Activated T-helper 2 cell treated with anti-CD3 and anti-CD28 coated beads, Interferon-gamma antibody, Interleukin-2, Interleukin-4, amounts not matched to agents 10 μg/mL and 5 μg/mL and 100 μg/mL, durations not matched to agents 14 hours and 24 hours and 36 hours (primary cell): ENCODE measurements around the gene RMRP. TPM values are rescaled to one million over a fixed set of nuclear protein-coding genes. Genes with fewer than 3 reads are reported as not detected.

Experiments
- DNase-seq: peaks from one replicate; pipeline ENCODE4 v3.0.0; 2021; ENCODE audit warnings: low spot score
- H3K27ac Mint-ChIP-seq: one replicate; pipeline ENCODE4 v1.8.0; 2021; ENCODE audit warnings: mixed read lengths
- H3K27me3 Mint-ChIP-seq: one replicate; pipeline ENCODE4 v1.8.0; 2021; ENCODE audit warnings: low read depth, mixed read lengths
- H3K36me3 Mint-ChIP-seq: one replicate; pipeline ENCODE4 v1.8.0; 2021; ENCODE audit warnings: low read depth, mixed read lengths
- H3K4me1 Mint-ChIP-seq: one replicate; pipeline ENCODE4 v1.8.0; 2021; ENCODE audit warnings: low read depth, mixed read lengths
- H3K4me3 Mint-ChIP-seq: one replicate; pipeline ENCODE4 v1.8.0; 2021; ENCODE audit warnings: low read depth, mild to moderate bottlenecking, moderate library complexity, mixed read lengths
- H3K9me3 Mint-ChIP-seq: one replicate; pipeline ENCODE4 v1.8.0; 2021; ENCODE audit warnings: mixed read lengths
- intact Hi-C: fragments of 100-400 bp; cut with micrococcal nuclease; formaldehyde crosslinking; loops from one replicate; pipeline ENCODE4 v1.15.1; 2023
- total RNA-seq: library from RNA; stranded (reverse); gene quantifications from 2 replicates; pipeline ENCODE4 v1.2.3, GENCODE V29; 2022

RMRP gene
- total RNA-seq, 1 donor from 2014 or later, result 5,290 TPM

DNA sequence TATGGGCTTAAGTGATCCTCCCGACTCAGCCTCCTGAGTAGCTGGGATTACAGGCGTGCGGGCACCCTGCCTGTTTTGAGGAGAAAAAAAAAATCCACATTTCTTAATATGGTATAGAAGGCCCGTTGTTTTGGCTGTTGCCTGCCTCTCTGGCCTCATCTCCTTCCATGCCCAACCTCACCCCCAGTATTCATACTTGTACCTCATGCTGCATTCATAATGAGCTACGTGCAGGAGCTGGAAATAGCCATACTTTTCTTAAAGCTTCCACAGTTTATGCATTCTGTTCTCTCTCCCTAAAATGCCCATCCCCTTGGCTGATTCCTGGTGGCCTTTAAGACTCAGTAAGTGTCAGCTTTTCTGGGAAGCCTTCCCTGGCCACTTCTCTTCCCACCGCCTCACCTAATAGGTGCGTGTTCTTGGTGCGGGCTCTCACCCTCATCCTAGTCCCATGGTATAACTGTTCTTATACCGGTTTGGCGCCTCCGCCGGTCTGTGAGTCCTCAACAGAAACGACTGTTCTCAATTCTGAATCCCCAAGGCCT, 34.0 kb upstream of the RMRP start:
- Mint-ChIP-seq H3K4me1 (peaks cover 12% of the 10 kb centered on the region), H3K36me3 (peaks cover 10% of the 10 kb centered on the region), H3K9me3 (no peaks in the 10 kb centered on the region), H3K27me3 (no peaks in the 10 kb centered on the region), H3K27ac (peak overlapping the region; percentile 3), H3K4me3 (peak overlapping the region; percentile 79)
- intact Hi-C loops, result loop anchor here (2.0 kb wide), 1 partner anchor 87 kb away; the partner anchor contains the start of gene TESK1
- DNase-seq, result no peak

DNA sequence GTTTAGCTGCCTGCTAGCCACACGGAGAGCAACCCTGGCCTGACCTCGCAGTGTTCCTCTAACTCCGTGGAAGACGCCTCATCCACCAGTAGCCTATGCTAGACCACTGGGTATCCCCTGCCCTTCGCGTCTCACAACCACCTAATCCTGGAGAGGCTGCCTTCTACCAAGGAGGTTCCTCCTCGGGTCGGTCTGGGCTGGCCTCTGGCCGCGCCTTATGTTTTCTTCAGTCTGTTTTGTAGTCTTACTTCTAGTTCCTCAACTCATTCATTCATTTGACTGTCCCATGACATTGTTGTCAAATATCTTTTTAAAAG, 33.5 kb upstream of the RMRP start:
- Mint-ChIP-seq H3K27me3 (no peaks in the 10 kb centered on the region), H3K27ac (peak overlapping the region; percentile 28), H3K4me3 (peak overlapping the region; percentile 79)

GRCh38 chr9:35690614-35691333, 33.0 kb upstream of the RMRP start:
- Mint-ChIP-seq H3K36me3 (peaks cover under 1% of the 10 kb centered on the region), H3K4me3 (peak overlapping the region; percentile 79), H3K27ac (peak overlapping the region; percentile 58), H3K27me3 (no peaks in the 10 kb centered on the region), H3K9me3 (no peaks in the 10 kb centered on the region), H3K4me1 (peaks cover 12% of the 10 kb centered on the region)
- no peak for DNase-seq
- intact Hi-C loops, result loop anchor here (2.0 kb wide), 1 partner anchor 86 kb away; the partner anchor contains the start of gene TESK1

More for the DNA sequence above, 33.5 kb upstream of the RMRP start:
- no peaks in the 10 kb centered on the region for H3K9me3 Mint-ChIP-seq
- no peak for DNase-seq
- peaks cover 12% of the 10 kb centered on the region for H3K4me1 Mint-ChIP-seq
- intact Hi-C loops, result loop anchor here (2.0 kb wide), 1 partner anchor 86 kb away; the partner anchor contains the start of gene TESK1
- H3K36me3 Mint-ChIP-seq, result peaks cover 4% of the 10 kb centered on the region

GRCh38 chr9:35690294-35690613, 32.4 kb upstream of the RMRP start:
- Mint-ChIP-seq H3K36me3 (no peaks in the 10 kb centered on the region), H3K4me1 (peaks cover 12% of the 10 kb centered on the region), H3K9me3 (no peaks in the 10 kb centered on the region), H3K27me3 (no peaks in the 10 kb centered on the region), H3K4me3 (peak overlapping the region; percentile 67), H3K27ac (peak overlapping the region; percentile 28)
- intact Hi-C loops, result loop anchor here (2.0 kb wide), 1 partner anchor 85 kb away; the partner anchor contains the start of gene TESK1
- no peak for DNase-seq

GRCh38 chr9:35689542-35690293, 31.9 kb upstream of the RMRP start, which contains the start of gene TPM2:
TPM2 (minus strand) TSS chr9:35689925; CDS start chr9:35689817, 108 bp downstream.
- intact Hi-C loops, result loop anchor here (2.0 kb wide), 2 partner anchors 39 to 85 kb away; partner anchors contain the start of gene TESK1
- H3K4me3 Mint-ChIP-seq, result peak within 1 kb of the TSS; percentile 79
- H3K4me1 Mint-ChIP-seq, result peaks cover 12% of the 10 kb centered on the region
- H3K36me3 Mint-ChIP-seq, result no peaks in the 10 kb centered on the region
- H3K27me3 Mint-ChIP-seq, result no peaks in the 10 kb centered on the region
- H3K9me3 Mint-ChIP-seq, result no peaks in the 10 kb centered on the region
- DNase-seq, result no peak
- H3K27ac Mint-ChIP-seq, result peak within 1 kb of the TSS; percentile 58

- Mint-ChIP-seq H3K4me1 (peaks cover 12% of the 10 kb centered on the region), H3K27me3 (no peaks in the 10 kb centered on the region), H3K27ac (peak overlapping the region; percentile 22), H3K36me3 (no peaks in the 10 kb centered on the region), H3K9me3 (no peaks in the 10 kb centered on the region), H3K4me3 (peak overlapping the region; percentile 45)
- intact Hi-C loops, result loop anchor here (2.0 kb wide), 1 partner anchor 40 kb away; no protein-coding TSS in a partner anchor
- DNase-seq, result no peak
Observed at GRCh38 chr9:35688558-35689541, 31.0 kb upstream of the RMRP start.

DNA sequence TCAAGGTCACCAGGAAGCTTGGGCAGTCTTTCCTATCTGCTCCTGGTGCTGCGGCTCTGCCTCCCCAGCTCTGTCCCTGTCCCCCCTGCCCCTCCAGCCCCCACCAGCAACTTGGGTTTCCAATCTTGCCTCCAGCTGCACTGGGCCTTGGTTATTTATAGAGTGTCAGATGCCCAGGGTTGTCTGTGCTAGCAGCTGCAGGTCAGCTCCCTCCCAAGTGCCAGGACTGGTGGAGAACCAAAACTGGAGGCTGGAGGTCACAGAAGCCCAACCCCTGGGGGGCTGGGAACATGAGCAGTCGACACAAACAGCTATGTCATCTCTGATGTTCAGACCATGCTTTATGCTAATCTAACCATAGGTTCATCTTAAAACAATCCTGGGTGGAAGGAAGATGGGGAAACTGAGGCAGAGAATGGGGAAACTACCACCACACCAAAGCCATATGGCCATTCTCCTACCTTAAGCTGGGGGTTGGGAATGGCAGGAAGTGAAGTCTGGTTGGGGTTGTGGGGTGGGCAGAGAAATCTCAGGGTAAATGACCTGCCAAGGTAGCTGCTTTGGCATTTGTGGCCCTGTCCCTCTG, 30.2 kb upstream of the RMRP start:
- Mint-ChIP-seq H3K27ac (no peak overlapping the region), H3K4me1 (peaks cover 12% of the 10 kb centered on the region), H3K9me3 (no peaks in the 10 kb centered on the region), H3K27me3 (no peaks in the 10 kb centered on the region), H3K36me3 (no peaks in the 10 kb centered on the region), H3K4me3 (peak overlapping the region; percentile 8)
- DNase-seq, result no peak
- intact Hi-C loops, result loop anchor here (2.0 kb wide), 1 partner anchor 41 kb away; no protein-coding TSS in a partner anchor

- H3K4me1 Mint-ChIP-seq, result peaks cover 12% of the 10 kb centered on the region
- H3K9me3 Mint-ChIP-seq, result no peaks in the 10 kb centered on the region
- intact Hi-C loops, result no loop called here
- no peak for DNase-seq
- H3K4me3 Mint-ChIP-seq, result no peak overlapping the region
- no peaks in the 10 kb centered on the region for H3K36me3 Mint-ChIP-seq
- H3K27me3 Mint-ChIP-seq, result no peaks in the 10 kb centered on the region
- H3K27ac Mint-ChIP-seq, result no peak overlapping the region
Observed at GRCh38 chr9:35687306-35687705, 29.5 kb upstream of the RMRP start.

DNA sequence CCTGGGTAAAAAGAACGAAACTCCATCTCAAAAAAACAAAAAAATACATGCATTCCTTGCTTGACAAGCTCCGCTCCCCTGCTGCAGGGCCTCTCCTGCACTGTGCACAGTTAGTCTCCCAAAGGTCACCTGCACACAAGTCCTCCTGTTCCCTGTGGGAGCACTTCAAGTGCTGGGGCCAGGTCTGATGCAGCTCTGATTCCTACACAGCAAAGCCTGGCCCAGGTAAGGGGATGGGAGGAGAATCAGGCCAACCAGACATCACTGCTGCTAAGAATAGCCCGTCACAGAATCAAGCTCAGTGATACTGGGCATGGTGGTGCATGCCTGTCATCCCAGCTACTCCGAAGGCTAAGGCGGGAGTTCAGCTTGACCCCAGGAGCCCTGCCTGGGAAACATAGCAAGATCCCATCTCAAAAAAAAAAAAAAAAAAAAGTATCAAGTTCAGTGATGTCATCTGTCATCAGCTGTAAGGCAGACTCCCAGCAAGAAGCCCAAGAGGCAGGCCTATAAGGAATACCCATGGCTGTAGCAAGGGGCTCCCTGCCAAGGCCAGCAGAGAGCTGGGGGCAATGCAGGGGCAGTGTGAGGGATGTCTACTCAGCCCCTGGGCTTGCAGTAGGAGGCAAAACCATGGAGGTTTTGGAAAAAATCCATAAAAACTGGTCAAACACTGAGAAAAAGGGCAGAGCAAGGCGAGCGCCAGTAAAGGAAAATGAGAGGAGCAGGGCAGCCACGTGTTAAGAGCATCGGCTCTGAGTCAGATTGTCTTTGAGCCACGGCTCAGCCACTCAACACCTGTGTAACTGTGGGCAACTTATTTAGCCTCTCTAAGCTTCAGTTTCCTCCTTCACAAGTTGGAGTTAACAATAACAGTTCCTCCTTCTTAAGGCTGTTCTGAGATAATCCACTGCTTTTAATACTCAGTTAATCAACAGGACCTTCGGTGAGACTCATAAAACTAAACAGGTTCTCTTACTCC, 28.7 kb upstream of the RMRP start:
- no peak overlapping the region for H3K27ac Mint-ChIP-seq

DNA sequence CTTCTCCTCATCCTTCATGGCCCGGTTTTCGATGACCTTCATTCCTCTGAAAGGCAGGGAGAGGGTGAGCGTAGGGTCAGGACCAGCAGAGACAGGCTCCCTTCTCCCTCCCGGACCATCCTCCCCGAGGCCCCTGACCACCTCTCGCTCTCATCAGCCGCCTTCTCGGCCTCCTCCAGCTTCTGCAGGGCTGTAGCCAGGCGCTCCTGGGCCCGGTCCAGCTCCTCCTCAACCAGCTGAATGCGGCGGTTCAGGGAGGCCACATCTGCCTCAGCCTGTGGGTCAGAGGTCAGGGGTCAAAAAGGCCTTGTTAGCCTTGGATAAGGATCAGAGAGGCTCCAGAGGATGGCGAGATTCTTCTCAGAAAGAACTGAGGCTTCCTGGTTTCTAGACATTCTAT, 27.7 kb upstream of the RMRP start:
- intact Hi-C loops, result no loop called here
- no peak overlapping the region for H3K27ac Mint-ChIP-seq

More for the DNA sequence above, 28.7 kb upstream of the RMRP start:
- peaks cover 12% of the 10 kb centered on the region for H3K4me1 Mint-ChIP-seq
- H3K9me3 Mint-ChIP-seq, result no peaks in the 10 kb centered on the region
- DNase-seq, result no peak
- no peaks in the 10 kb centered on the region for H3K27me3 Mint-ChIP-seq
- no peak overlapping the region for H3K4me3 Mint-ChIP-seq
- no peaks in the 10 kb centered on the region for H3K36me3 Mint-ChIP-seq
- intact Hi-C loops, result no loop called here

DNA sequence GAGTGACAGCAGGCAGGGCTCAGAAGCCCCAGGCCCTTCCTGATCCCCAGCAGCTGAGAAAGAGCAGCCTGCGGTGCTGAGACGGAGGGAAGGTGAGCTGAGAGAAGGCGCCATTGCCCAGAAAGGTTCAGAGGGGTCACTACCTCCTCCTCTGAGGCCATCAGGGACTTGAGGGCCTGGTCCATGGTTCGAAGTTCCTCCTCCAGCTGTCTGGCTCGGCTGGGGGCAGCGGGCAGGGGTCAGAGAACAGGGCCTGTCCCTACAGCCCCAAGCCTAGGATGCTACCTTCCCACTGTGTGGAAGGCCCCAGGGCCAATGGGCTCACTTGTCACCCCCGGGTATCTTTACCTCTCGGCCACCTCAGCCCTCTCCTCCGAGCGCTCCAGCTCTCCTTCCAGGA, 27.1 kb upstream of the RMRP start:
- Mint-ChIP-seq H3K9me3 (no peaks in the 10 kb centered on the region), H3K4me3 (no peak overlapping the region), H3K36me3 (no peaks in the 10 kb centered on the region), H3K27me3 (no peaks in the 10 kb centered on the region), H3K27ac (no peak overlapping the region), H3K4me1 (peaks cover 12% of the 10 kb centered on the region)
- intact Hi-C loops, result no loop called here
- no peak for DNase-seq

More for the DNA sequence above, 27.7 kb upstream of the RMRP start:
- H3K9me3 Mint-ChIP-seq, result no peaks in the 10 kb centered on the region
- H3K27me3 Mint-ChIP-seq, result no peaks in the 10 kb centered on the region
- H3K36me3 Mint-ChIP-seq, result no peaks in the 10 kb centered on the region
- no peak for DNase-seq
- H3K4me3 Mint-ChIP-seq, result no peak overlapping the region
- peaks cover 12% of the 10 kb centered on the region for H3K4me1 Mint-ChIP-seq
